NCI-H345 (cell line): ENCODE results near the gene DUSP22.
"Not testable (repeated sequence)": the region's sequence is repeated elsewhere in the genome, so short reads cannot be mapped to it uniquely, and the experiment has no call there.

Experiments used
- DNase-seq: peaks from one replicate; lab custom pipeline; 2025; lab: John Stamatoyannopoulos, UW

Gene DUSP22

DNA sequence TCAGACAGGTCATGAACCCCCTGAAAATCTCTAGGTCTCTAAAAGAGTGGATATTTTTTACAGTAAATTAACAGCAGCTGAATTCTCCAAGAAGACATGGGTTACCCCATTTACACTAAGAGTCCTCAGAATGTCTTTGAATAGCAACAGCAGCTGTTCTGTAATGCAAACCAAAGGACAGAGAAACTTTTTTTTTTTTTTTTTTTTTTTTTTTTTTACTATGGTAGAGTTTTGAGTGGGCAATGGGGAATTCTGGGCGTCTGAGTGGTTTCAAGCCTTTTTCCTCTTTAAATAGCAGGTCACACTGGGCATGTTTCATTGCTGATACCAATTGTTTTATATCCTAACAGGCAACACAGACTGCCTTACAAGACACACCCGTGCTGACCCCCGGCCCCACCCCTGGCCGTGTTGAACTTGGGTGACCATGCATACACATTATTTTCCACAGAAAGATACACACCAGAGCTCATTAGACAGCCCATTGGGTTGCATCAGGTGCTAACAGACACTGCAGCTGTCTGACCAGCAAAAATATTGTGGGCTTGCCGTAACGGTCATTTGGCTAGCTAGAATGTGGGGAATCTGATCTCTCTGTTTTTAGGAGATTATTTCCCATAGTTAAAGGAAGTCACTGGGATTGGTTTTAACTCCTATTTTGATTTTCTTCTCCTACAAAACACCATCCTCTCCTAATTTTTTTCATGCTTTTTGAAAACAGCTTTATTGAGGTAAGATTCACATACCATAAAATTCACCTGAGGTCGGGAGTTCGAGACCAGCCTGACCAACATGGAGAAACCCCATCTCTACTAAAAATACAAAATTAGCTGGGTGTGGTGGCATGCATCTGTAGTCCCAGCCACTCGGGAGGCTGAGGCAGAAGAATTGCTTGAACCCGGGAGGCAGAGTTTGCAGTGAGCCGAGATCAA, 72.6 kb downstream of the DUSP22 start:
- no peak for DNase-seq

- DNase-seq: no peak
Observed at GRCh38 chr6:365835-366234, 73.5 kb downstream of the DUSP22 start.

DNA sequence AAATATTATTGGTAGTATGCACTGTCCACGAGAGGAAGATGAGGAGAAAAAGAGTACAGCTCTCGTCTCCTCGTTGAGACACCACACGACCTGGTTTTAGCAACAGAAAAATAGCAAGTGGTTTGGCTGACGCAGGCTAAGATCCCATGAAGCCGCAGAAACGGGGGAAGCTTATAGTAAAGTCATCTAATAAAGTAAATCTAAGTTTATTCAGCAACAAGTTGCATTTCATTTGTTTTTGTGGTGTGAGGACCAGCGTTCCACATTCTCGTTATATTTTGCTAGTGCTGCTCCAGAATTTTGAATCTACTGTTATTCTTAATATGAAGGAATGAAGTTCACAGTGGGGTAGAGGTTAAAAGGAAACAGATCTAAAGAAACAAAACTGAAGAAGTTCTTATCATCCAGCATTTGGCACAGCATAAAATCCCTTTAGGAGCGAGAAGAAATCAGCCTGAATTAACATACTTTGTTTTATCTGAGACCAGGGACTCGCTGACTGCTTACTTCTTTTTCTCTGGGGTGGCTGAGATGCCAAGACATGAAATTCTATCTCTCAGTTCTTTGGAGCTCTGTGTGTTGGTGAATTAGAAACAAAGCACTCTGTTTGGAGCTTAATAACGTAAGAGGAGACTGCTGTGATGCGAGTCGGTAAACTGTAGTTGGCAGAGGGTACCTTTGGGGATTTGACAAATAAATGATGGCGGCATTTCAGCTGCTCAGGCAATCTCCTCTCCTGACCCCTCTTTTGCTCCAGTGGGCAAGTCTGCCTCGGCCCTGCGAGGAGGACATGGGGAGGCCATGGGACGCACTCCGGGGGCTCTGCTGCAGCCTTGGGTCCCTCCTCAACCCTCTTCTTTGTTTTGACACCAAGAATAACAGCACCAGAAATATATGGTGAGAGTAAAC, 74.4 kb downstream of the DUSP22 start:
- no peak for DNase-seq

DNA sequence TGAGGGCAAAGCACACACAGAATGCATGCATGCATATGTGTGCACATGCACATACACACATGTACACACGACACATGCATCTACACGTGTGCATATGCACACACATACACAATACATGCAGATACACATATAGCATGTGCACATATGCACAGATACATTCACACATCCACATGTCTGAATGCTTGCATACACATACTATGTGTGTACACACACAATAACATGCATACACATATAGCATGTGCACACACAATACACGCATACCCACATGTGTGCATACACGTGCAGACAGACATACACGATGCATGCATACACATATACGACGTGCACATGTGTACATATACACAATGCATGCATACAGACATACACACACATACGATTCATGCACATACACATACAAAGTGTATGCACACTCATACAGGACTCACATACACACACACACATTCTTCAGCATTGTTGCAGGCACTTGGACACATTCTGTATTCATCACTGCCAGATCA, 75.1 kb downstream of the DUSP22 start:
- no peak for DNase-seq

GRCh38 chr6:367891-368630, 75.8 kb downstream of the DUSP22 start:
- DNase-seq: no peak

- DNase-seq: no peak
Observed at GRCh38 chr6:369559-370431, 77.5 kb downstream of the DUSP22 start.

DNA sequence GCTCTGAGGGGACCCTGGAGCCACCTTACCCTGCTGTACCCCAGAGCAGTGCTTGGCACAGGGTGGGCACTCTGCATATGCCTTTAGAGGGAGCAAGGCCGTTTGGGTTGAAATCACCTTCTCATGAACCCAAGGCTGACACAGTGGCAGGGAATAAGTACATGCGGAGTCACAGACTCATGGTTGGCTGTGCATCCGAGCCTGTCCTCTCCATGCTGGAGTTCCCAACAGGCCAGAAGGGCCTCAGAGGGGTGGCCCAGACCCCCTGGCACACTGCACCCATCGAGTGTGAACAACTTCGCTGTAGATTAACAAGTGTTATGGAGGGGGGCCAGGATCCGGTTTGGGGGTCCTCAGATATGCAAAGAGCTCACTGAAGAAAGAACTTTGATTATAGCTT, 78.3 kb downstream of the DUSP22 start:
- no peak for DNase-seq

DNA sequence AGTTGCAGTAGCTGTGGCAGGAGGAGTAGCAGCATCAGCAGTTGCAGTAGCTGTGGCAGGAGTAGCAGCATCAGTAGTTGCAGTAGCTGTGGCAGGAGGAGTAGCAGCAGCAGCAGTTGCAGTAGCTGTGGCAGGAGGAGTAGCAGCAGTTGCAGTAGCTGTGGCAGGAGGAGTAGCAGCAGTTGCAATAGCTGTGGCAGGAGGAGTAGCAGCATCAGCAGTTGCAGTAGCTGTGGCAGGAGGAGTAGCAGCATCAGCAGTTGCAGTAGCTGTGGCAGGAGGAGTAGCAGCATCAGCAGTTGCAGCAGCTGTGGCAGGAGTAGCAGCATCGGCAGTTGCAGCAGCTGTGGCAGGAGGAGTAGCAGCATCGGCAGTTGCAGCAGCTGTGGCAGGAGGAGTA, 79.6 kb downstream of the DUSP22 start:
- DNase-seq: not testable (repeated sequence)

DNA sequence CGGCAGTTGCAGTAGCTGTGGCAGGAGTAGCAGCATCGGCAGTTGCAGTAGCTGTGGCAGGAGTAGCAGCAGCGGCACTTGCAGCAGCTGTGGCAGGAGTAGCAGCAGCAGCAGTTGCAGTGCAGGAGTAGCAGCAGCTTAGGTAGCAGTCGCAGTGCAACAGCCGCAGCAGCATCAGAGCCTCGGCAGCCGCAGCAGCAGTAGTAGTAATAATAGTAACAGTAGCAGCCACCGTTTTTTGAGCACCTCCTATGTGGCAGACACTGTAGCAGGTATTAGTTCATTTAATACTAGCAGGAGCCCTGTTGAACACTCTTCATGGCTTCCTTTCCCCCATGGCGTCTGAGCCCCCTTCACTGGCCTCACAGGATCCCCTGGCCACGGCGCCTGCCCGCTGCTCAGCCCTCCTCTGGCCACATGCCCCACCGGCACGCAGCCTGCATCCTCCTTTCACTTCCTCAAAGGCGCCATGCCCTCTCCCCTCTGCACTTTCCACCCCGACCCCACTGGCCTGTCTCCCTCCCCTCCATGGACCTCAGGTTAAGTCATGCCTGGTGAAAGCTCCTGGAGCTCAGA, 80.1 kb downstream of the DUSP22 start:
- DNase-seq: no peak

DNA sequence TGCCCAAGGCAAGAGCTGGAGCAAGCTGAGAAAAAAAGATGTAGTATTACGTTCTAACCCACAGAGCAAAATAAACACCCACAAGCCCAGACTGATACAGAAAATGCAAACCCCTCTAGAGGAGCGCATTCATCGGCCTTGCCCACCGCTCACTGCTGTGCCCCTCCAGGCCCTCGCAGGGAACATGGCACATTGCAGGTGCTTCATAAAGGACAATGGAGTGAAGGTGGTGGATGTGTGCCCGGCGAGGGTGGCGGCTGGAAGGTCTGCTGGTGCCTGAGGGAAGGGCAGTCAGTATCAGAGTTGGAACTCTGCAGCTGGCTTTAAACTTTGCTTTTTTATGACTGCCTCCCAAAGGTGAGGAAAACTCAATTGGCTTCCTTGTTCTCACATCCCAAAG, 80.7 kb downstream of the DUSP22 start:
- DNase-seq: no peak

GRCh38 chr6:373773-374724, 81.8 kb downstream of the DUSP22 start:
- DNase-seq: no peak

DNA sequence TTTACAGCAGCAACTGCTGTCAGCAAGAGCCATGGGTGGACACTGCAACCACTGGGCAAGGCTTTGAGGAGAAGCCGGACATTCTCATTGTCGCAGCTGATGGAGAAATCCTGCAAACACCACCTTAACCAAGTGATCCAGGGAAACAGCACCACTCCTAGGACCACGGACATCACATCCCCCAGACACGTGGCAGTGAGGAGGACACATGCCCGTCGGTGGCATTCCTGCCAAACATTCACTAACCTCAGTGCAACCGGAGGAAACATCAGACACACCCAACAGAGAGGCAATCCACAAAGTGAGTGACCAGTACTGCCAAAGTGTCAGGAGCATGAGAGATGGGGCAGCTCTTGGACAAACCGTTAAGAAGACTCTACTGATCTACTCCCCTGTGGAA, 82.7 kb downstream of the DUSP22 start:
- DNase-seq: no peak

GRCh38 chr6:376827-377640, 84.7 kb downstream of the DUSP22 start:
- DNase-seq: no peak

DNA sequence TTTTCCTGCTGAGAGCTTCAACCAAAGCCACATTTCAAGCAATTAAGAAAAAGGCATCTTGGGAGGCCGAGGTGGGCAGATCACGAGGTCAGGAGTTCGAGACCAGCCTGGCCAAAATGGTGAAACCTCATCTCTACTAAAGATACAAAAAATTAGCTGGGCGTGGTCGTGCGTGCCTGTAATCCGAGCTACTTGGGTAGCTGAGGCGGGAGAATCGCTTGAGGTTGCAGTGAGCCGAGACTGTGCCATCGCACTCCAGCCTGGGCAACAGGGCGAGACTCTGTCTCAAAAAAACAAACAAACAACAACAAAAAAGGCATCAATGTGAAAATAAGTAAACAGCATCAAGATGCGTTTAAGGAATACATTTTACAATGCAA, 85.3 kb downstream of the DUSP22 start:
- not testable (repeated sequence) for DNase-seq

DNA sequence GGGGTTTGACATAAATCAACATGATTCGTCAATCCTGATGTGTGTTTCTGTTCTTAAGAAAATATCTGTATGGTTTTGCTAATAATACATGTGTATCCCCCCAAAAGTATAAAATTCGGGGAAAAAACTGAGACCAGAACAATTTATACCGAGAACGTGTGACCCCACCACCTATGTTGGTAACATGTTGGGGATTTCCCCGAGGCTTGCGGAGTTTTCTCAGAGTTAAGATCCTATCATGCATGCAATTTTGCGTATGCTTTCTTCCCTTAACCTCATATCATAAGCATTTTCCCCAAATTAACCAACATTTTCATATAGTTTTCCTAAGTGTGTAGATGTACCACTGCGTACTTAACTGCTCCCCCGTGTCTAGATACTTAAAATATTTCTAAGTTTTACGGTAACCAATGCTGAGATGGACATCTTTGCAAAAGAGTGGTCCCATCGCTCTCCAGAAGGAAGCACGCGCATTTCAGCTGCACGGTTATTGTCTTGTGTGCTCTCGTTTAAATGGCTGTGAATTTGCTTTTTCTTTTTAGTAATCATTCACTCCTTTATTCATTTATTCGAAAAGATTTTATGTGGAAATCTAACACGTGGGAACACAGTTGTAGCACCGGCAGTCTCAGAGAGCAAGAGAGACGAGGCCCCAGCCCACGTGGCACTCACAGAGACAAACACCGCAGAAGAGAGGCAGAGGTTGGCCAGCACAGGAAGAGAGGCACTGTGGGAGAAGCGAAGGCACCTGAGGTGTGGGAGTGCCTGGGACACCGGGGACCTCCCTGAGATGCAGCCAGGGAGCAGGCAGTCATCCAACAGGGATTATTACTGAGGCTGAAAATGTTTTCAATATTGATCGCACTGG, 86.0 kb downstream of the DUSP22 start:
- no peak for DNase-seq

DNA sequence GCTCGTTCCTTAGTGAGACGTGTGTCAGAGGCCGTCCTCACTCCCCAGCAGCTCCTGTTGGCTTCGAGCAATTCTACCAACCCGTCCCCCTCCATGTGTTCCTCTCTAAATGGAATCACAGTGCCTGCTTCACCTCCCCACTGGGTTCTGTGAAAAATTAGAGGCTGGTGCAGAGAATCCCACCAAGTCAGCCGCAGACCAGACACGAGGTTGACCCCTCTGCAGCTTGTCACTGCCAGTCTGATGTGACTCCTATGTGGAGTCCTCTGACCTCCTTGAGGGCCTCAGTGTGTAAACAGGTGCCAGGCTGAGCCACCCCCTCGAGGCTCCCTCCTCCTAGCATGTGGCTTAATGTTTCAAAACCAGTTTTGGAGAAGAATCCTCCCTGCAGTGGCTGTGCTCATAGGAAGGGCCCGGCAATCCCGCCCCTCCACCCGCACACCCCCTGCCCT, 86.7 kb downstream of the DUSP22 start:
- no peak for DNase-seq

DNA sequence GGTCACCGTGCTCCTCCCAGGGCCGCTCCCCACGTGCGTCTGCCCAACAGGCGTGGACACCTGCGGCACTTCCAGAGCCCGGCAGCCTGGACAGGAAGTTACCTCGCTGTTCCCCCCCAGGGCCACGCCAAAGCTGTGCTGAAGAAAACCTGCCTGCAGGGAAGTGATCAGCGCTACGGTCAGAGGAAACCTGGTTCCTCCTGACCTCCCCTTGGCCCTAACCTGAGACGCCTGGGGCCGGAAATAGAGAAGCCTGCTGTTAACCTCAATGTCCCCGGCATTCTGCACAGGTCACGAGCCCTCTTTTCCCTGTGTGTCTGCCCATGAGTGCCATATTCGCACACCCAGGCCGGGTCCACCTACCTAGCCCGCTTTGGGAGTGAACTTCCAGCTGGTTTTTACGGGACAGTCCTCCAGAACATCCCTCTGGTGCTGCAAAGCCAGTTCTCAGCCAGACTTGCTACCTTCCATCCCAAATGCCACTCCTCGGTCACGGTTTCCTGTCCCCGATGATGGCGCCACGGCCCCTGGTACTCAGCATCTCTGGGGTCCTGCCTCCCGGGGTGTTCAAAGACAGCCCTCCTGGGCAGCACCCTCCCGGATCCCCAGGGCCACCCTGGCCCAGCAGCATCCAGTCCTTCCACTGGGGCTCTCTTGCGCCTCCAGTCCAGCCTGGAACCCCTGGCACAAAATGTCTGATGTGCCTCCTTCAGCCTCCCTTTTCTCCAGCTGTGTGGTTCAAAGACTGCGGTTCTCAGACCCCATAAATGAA, 87.3 kb downstream of the DUSP22 start:
- no peak for DNase-seq
